NCI-H524 treated with DMSO at 0.1 percent for 48 hours (cell line): ENCODE measurements around the gene CST6.

Source experiments
- DNase-seq: peaks from one replicate; lab custom pipeline; 2025; lab: John Stamatoyannopoulos, UW

Gene CST6

GRCh38 chr11:66047541-66048365 is 35.9 kb downstream of the CST6 start:
- DNase-seq, result no peak

DNA sequence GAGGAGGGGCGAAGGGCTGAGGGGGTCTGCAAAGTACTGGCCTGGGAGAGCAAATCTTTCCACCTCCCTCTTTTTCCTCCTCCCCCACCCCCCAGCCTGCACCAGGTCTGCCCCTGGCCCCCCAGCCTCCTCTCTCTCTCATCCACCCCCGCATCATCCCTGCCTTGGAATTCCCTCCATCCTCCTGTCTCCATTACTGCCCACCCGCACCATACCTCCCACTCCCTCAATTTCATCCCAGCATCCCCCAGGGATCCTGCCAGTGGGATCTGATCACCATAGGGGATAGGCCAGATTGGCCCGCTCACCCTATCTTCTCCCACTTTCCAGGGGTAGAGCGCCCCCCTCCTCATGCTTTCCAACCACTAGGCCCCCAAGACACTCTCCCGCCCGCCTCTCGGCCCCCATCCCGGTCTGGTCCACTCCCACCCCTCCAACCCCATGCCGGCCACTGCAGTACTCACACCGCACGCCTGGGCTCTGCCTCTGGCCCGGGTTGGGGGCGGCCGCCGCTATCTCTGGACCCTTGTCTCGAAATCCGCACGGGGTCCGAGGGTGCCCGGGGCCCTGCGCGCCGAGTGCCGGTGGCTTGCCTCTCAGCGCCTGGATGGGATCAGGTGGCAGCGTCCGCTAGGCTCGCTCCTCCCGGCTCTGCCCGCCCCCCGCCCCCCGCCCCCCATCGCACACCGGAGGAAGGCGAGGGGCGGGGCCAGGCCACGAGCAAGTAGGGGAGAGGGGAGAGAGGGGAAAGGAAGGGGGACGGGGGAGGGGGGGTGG is 36.9 kb downstream of the CST6 start, which contains the start of gene GAL3ST3:
GAL3ST3 (minus strand) TSS at position 615 of the 777 bp plus-strand sequence. CDS start 3,746 bp downstream, outside the sequence.
- no peak for DNase-seq

DNA sequence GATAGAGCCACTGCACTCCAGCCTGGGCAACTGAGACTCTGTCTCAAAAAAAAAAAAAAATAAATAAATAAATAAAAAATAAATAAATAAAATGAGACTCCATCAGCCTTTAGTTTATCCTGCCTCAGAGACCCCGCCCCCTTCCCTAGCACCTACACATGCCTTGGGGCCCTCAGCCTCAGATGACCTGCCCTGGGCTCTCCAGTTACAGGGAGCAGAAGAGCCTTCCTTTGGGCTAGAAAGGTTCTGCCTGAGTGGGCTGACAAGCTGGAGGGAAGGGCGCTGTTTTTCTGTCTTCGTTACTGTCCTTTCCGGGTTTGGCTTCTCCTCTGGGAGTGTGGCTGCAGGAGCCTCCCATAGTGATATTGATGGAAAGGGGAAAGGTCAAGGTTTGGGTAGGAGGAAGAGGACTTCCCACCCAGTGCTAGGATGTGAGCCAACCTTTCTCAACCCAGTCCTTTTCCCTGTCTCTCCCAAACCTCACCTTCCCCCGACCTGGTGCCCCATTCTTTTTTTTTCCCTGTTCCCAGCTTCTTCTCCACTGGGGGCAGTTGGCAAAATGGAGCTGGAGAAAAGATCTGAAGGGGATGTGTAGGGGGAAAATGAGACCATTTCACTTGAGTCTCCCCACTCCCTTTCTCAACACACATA is 38.9 kb downstream of the CST6 start:
- no peak for DNase-seq

GRCh38 chr11:66051371-66051765 is 39.6 kb downstream of the CST6 start:
- DNase-seq, result no peak

- peak; percentile 79 for DNase-seq
Observed at GRCh38 chr11:66051766-66052663, 40.2 kb downstream of the CST6 start, which contains the start of gene SF3B2. SF3B2 (plus strand) TSS chr11:66052364; CDS start chr11:66052385, 21 bp downstream.

GRCh38 chr11:66052664-66052982 is 40.8 kb downstream of the CST6 start:
- no peak for DNase-seq

GRCh38 chr11:66055021-66055420 is 43.2 kb downstream of the CST6 start:
- DNase-seq, result no peak

DNA sequence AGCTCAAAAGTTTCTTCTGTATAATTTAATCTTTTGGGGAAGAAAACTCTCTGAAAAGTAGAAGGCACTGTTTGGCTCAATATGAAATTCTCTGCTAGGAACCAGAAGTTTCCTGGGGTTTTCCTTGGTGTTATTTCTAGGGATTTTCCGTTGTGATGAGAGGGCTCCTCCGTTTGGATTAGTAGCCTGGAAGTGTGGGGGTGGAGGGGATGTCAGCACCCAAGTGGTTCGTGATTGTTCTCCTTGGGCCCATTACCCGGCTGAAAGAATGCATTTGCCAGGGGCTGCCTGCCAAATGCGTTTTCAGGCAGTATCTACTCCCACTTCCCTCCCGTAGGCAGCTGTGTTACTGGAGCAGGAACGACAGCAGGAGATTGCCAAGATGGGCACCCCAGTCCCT is 44.7 kb downstream of the CST6 start:
- DNase-seq, result no peak

GRCh38 chr11:66059966-66060680 is 48.3 kb downstream of the CST6 start:
- DNase-seq, result no peak

DNA sequence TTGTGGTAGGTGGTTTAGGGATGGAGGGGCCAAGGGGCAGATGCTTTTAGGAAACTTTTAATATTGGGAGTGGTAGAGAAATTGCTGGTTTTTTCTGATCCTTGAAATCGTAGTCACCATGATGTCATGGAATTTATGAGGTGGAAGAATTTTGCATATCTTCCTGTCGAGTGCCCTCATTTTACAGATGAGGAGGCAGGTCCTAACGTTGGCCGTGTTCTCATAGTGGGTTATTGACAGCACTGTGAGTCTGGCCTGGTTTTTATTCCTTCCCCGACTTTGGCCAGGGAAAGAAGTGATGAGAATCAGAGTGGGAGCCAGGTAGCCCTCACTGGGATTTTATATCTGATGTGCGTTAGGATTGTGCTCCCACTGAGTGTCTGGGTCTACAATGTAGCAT is 49.5 kb downstream of the CST6 start:
- DNase-seq, result no peak

DNA sequence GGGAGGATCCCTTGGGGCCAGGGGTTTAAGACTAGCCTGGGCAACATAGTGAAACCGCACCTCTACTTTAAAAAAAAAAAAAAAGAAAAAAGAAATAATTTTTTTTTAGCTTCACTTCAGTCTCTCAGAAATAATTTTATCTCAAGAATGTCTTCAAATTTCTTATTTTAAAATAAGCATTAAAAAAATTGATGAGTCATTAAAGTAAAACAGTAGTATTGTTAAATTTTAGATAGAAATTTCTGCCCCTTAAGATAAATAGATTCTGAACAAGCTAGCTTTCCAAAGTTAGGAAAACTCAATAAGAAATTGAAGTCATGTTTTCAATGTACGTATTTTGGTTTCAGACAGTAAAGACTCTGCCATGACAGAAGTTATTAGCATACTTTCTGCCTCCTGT is 50.6 kb downstream of the CST6 start:
- no peak for DNase-seq
